WTC11 (cell line): ENCODE measurements around the gene TPGS2.

Source experiments
- CREB1 ChIP-seq: sonication (generic); formaldehyde crosslinking; IDR thresholded peaks from 2 replicates; pipeline ENCODE4 v1.8.0; 2023; ENCODE audit warnings: mild to moderate bottlenecking, missing genetic modification reagents
- JUN ChIP-seq: sonication (generic); formaldehyde crosslinking; IDR thresholded peaks from 2 replicates; pipeline ENCODE4 v1.8.0; 2023; ENCODE audit warnings: mild to moderate bottlenecking, missing genetic modification reagents
- NFATC4 ChIP-seq: fragments of 250-450 bp; sonication (Bioruptor Pico); IDR thresholded peaks from 2 replicates; pipeline ENCODE4 v1.9.0; 2021; ENCODE audit warnings: mild to moderate bottlenecking
- ZNF138 ChIP-seq: sonication (generic); formaldehyde crosslinking; conservative IDR thresholded peaks from 2 replicates; pipeline ENCODE4 v1.8.1; 2022; ENCODE audit warnings: mild to moderate bottlenecking, moderate library complexity, missing genetic modification reagents
- ZNF423 ChIP-seq: fragments of 250-450 bp; sonication (Bioruptor Pico); IDR thresholded peaks from 2 replicates; pipeline ENCODE4 v2.1.2; 2022; ENCODE audit warnings: mild to moderate bottlenecking, moderate library complexity
- TF ChIP-seq, protein P1 (sequence below): sonication (generic); formaldehyde crosslinking; IDR thresholded peaks from 2 replicates; pipeline ENCODE4 v1.8.1; 2022; ENCODE audit warnings: mild to moderate bottlenecking, missing genetic modification reagents, moderate library complexity, borderline replicate concordance
- TF ChIP-seq, protein P2 (sequence below): fragments of 200-600 bp; IDR thresholded peaks from 2 replicates; pipeline ENCODE4 v1.8.0; 2022; ENCODE audit warnings: antibody characterized with exemption
- TF ChIP-seq, protein P3 (sequence below): sonication (generic); formaldehyde crosslinking; IDR thresholded peaks from 2 replicates; pipeline ENCODE4 v1.8.0; 2022; ENCODE audit warnings: mild to moderate bottlenecking, missing genetic modification reagents
- TF ChIP-seq, protein P4 (sequence below): sonication (generic); formaldehyde crosslinking; IDR thresholded peaks from 2 replicates; pipeline ENCODE4 v1.8.1; 2023; ENCODE audit warnings: mild to moderate bottlenecking, moderate library complexity, missing genetic modification reagents
- TF ChIP-seq, protein P5 (sequence below): sonication (generic); formaldehyde crosslinking; IDR thresholded peaks from 2 replicates; pipeline ENCODE4 v1.8.1; 2022; ENCODE audit warnings: low read depth, missing genetic modification reagents, borderline replicate concordance
- TF ChIP-seq, protein P6 (sequence below): sonication (generic); formaldehyde crosslinking; IDR thresholded peaks from 2 replicates; pipeline ENCODE4 v1.8.0; 2022; ENCODE audit warnings: mild to moderate bottlenecking, missing genetic modification reagents

DNA sequence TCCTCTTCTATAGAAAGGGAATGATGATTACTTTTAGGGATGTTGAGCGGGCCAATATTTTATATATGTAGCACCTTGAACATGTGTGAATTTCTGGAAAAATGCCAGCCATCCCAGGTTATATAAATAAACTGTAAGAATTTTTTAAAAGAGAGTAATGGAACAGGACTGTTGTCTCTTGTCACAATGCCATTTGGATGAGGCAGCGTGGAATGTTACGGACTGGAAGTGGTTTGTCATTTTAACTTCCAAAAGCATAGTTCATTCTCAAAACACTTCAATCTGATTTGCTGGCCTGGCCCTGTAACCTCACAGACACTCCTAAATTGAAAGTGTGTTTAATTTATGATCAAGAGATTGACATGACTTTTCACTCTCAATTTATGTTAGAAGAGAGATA, 70.8 kb downstream of the TPGS2 start:
- TF ChIP-seq, protein P1, sequence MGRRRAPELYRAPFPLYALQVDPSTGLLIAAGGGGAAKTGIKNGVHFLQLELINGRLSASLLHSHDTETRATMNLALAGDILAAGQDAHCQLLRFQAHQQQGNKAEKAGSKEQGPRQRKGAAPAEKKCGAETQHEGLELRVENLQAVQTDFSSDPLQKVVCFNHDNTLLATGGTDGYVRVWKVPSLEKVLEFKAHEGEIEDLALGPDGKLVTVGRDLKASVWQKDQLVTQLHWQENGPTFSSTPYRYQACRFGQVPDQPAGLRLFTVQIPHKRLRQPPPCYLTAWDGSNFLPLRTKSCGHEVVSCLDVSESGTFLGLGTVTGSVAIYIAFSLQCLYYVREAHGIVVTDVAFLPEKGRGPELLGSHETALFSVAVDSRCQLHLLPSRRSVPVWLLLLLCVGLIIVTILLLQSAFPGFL (CRISPR knock-in tag), result no peak
- TF ChIP-seq, protein P2, sequence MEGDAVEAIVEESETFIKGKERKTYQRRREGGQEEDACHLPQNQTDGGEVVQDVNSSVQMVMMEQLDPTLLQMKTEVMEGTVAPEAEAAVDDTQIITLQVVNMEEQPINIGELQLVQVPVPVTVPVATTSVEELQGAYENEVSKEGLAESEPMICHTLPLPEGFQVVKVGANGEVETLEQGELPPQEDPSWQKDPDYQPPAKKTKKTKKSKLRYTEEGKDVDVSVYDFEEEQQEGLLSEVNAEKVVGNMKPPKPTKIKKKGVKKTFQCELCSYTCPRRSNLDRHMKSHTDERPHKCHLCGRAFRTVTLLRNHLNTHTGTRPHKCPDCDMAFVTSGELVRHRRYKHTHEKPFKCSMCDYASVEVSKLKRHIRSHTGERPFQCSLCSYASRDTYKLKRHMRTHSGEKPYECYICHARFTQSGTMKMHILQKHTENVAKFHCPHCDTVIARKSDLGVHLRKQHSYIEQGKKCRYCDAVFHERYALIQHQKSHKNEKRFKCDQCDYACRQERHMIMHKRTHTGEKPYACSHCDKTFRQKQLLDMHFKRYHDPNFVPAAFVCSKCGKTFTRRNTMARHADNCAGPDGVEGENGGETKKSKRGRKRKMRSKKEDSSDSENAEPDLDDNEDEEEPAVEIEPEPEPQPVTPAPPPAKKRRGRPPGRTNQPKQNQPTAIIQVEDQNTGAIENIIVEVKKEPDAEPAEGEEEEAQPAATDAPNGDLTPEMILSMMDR, result no peak
- no peak for TF ChIP-seq NFATC4 (CRISPR knock-in tag)
- TF ChIP-seq, protein P3, sequence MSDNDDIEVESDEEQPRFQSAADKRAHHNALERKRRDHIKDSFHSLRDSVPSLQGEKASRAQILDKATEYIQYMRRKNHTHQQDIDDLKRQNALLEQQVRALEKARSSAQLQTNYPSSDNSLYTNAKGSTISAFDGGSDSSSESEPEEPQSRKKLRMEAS (CRISPR knock-in tag), result no peak
- no peak for TF ChIP-seq ZNF423 (CRISPR knock-in tag)
- TF ChIP-seq, protein P4, sequence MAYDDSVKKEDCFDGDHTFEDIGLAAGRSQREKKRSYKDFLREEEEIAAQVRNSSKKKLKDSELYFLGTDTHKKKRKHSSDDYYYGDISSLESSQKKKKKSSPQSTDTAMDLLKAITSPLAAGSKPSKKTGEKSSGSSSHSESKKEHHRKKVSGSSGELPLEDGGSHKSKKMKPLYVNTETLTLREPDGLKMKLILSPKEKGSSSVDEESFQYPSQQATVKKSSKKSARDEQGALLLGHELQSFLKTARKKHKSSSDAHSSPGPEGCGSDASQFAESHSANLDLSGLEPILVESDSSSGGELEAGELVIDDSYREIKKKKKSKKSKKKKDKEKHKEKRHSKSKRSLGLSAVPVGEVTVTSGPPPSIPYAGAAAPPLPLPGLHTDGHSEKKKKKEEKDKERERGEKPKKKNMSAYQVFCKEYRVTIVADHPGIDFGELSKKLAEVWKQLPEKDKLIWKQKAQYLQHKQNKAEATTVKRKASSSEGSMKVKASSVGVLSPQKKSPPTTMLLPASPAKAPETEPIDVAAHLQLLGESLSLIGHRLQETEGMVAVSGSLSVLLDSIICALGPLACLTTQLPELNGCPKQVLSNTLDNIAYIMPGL (CRISPR knock-in tag), result no peak
- no peak for TF ChIP-seq ZNF138 (CRISPR knock-in tag)
- TF ChIP-seq JUN (CRISPR knock-in tag), result no peak
- no peak for TF ChIP-seq CREB1 (CRISPR knock-in tag)
- TF ChIP-seq, protein P5, sequence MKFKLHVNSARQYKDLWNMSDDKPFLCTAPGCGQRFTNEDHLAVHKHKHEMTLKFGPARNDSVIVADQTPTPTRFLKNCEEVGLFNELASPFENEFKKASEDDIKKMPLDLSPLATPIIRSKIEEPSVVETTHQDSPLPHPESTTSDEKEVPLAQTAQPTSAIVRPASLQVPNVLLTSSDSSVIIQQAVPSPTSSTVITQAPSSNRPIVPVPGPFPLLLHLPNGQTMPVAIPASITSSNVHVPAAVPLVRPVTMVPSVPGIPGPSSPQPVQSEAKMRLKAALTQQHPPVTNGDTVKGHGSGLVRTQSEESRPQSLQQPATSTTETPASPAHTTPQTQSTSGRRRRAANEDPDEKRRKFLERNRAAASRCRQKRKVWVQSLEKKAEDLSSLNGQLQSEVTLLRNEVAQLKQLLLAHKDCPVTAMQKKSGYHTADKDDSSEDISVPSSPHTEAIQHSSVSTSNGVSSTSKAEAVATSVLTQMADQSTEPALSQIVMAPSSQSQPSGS (CRISPR knock-in tag), result no peak
- TF ChIP-seq, protein P6, sequence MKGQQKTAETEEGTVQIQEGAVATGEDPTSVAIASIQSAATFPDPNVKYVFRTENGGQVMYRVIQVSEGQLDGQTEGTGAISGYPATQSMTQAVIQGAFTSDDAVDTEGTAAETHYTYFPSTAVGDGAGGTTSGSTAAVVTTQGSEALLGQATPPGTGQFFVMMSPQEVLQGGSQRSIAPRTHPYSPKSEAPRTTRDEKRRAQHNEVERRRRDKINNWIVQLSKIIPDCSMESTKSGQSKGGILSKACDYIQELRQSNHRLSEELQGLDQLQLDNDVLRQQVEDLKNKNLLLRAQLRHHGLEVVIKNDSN (CRISPR knock-in tag), result no peak
